ENCODE measurements around the gene ARMH4. TPM values are rescaled to one million over a fixed set of nuclear protein-coding genes. Genes with fewer than 3 reads are reported as not detected.

The ARMH4 gene
- total RNA-seq, 4 donors from 2014 or later, result 2.1 to 6.6 (median 3.3) TPM

DNA sequence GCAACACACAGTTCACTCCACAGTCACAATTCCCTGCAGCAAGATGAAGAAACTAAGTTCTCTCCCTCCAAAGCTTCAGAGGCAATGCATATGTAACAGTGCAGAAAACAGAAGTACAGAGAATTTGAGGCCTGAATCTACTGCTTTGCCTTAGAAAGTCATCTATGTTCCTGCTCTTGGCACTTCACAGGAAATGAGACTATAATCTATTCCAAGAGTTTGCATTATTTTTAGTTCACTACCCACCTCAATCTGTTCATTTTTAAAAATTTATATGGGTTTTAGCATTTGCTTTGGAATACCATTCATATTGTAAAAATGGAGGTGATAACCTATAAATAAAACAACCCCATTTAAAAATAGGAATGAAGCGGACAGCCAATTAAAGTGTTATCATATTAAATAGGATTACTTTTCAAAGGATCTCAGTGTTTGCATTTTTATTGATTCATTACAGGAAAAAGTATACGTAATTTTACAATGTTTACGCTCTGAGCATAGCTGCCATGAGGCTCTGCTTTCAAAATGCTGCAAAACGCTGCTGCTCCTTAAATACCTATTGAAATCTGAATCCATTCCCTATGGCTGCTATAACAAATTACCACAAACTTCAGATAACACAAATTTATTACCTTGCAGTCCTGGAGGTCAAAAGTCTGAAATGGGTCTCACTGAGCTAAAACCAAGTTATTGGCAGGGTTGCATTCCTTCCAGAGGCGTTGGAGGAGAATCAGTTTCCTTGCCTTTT lies 60.0 kb downstream of the ARMH4 start:
- TF ChIP-seq, protein P1, sequence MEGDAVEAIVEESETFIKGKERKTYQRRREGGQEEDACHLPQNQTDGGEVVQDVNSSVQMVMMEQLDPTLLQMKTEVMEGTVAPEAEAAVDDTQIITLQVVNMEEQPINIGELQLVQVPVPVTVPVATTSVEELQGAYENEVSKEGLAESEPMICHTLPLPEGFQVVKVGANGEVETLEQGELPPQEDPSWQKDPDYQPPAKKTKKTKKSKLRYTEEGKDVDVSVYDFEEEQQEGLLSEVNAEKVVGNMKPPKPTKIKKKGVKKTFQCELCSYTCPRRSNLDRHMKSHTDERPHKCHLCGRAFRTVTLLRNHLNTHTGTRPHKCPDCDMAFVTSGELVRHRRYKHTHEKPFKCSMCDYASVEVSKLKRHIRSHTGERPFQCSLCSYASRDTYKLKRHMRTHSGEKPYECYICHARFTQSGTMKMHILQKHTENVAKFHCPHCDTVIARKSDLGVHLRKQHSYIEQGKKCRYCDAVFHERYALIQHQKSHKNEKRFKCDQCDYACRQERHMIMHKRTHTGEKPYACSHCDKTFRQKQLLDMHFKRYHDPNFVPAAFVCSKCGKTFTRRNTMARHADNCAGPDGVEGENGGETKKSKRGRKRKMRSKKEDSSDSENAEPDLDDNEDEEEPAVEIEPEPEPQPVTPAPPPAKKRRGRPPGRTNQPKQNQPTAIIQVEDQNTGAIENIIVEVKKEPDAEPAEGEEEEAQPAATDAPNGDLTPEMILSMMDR (IDR thresholded peaks at IDR 0.05; ENCODE audit: low read depth), result no peak

DNA sequence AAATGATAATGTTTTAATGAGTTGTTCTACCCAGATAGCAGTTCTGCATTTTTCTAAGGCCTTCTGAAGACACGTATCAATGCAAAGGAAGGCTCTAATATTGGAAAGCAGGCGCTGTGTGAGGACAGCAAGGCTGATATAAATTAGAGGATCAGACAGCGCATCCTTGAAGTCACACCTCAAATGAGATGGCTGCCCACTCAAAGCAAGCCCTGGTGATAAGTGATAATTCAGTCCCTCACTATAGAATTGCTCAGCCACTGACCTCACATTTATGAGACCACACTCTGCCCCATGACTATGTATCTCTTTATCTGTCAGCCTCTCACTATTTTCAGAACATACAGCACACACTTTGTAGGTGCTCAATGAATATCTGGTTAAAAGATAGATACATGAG lies 62.4 kb downstream of the ARMH4 start:
- TF ChIP-seq, protein P1 (IDR thresholded peaks at IDR 0.05; ENCODE audit: low read depth), result no peak

DNA sequence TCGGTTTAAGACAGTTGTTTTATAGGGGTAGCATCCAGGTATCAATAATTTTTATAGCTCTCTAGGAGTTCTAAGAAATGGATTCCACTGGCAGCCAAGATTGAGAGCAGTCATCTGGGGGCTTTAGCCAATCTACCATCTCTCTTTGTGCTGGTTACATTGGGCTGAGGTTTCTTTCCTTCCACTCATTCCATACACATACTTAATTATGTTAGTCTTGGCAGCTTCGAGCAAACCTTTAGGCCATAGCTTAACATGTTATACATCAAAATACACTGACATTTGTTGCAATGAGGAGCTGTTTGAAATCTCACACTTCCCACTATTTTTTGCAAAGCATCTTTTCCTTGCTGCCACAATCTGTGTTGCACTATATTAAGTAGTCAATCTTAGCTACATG lies 63.1 kb downstream of the ARMH4 start:
- TF ChIP-seq, protein P1 (IDR thresholded peaks at IDR 0.05; ENCODE audit: low read depth), result no peak

DNA sequence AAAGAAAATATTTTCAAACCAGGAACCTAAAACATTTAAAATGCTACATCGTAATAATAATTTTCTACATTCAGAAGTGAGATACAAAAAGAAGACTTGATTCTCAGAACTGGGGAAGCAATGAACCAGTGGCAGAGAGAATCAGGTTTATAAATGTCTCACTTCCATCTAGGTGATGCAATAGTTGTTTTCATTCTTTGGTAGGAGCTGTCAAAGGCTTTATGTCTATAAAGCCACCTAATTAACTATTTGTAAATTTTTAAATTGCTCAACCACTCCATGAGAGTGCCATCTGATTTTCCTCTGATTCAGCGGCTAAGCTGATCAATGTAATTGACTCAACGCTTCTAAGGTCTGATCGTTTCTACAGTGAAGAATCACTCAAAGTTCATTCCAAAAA lies 66.1 kb downstream of the ARMH4 start:
- TF ChIP-seq, protein P1 (IDR thresholded peaks at IDR 0.05; ENCODE audit: low read depth), result no peak

DNA sequence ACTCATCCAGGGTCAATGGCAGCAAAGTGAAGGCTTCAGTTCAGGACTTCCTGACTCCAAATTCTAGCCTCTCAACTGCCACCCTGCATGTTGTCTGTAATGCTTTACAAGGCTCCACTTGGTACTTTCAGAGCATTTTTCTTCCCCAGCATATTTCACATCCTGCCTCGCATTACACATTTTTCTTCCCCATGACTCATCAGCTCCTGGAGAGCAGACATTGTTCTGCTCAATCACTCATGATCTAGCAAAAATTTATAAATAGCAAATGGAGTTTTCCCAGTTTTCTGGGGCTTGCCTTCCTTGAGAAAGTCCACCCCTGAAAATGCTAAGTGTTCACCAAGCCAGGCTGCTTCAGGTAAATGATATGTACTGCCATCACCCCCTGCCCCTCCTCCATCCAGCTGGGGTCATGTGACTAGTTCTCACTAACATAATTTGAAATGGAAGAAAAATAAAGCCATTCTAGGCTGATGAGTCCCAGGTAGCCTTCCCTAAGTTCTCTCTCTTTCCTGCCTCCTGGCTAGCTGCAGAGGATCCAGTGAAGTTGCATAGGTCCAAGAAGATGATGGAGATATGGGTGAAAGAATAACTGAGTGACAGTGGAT lies 69.4 kb downstream of the ARMH4 start:
- TF ChIP-seq, protein P1 (IDR thresholded peaks at IDR 0.05; ENCODE audit: low read depth), result no peak

DNA sequence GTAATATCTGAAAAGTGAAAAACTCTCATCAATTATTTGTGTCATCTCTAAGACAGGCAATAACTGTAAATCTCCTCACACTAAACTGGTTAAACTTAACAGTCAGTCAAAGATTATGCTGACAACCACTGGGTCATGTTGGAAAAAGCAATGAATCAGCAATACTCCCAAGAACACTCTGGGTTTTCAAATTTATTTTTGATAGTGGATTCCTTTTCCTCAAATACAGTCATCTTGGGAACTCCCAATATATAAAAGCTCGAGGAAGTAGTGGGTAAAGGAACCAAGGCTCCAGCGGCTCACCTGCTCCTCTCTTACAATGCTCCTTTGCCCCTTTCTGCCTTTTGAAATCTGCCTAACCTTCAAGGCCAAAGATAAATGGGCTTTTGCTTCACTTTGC lies 70.0 kb downstream of the ARMH4 start:
- TF ChIP-seq, protein P1 (IDR thresholded peaks at IDR 0.05; ENCODE audit: low read depth), result no peak

DNA sequence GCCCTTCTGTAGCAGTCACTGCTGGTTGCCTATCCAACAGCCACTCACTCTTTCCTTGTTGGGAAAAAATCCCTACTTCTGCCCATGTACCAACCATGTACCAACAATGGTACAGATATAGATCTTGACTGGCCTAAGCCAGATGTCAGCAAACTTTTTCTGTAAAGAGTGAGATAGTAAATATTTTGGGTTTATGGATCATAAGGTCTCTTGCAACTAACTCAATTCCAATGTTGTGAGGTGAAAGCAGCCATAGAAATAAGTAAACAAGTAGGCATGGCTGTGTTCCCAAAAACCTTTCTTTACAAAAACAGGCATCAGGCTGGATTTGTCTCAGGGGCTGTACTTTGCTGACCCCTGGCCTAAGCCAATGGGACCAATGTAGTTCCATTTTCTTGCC lies 73.5 kb downstream of the ARMH4 start:
- TF ChIP-seq, protein P1 (IDR thresholded peaks at IDR 0.05; ENCODE audit: low read depth), result no peak
